GM23338 (cell line): ENCODE data around the gene RNF114. TPM values are rescaled to one million over a fixed set of nuclear protein-coding genes. Genes with fewer than 3 reads are reported as not detected.

Experiments used
- ATAC-seq: fragments of 200-7000 bp; cut with Tn5 transposase; 3 replicates; pipeline ENCODE4 v1.9.1; 2020
- DNase-seq: peaks from one replicate; pipeline ENCODE4 v3.0.0-alpha.2; 2015; ENCODE audit warnings: low spot score
- H2AFZ ChIP-seq: fragments of 200-600 bp; sonication (generic); 2 replicates; pipeline ENCODE4 v1.8.0; 2016; ENCODE audit warnings: antibody characterized with exemption, mild to moderate bottlenecking, moderate library complexity
- H3F3A ChIP-seq: fragments of 200-600 bp; sonication (generic); replicated peaks from 2 replicates; pipeline ENCODE4 v1.8.0; 2017; ENCODE audit warnings: antibody characterized with exemption, mixed run types, low read depth
- H3K27ac ChIP-seq: fragments of 200-600 bp; sonication (generic); 2 replicates; pipeline ENCODE4 v1.6.1; 2016; ENCODE audit warnings: low read depth
- H3K27me3 ChIP-seq: fragments of 200-600 bp; sonication (generic); 2 replicates; pipeline ENCODE4 v1.8.0; 2016; ENCODE audit warnings: mild to moderate bottlenecking, mixed run types, moderate library complexity; ENCODE audit not compliant: insufficient read depth
- H3K36me3 ChIP-seq: fragments of 200-600 bp; sonication (generic); 2 replicates; pipeline ENCODE4 v1.8.0; 2016; ENCODE audit warnings: mild to moderate bottlenecking; ENCODE audit not compliant: insufficient read depth
- H3K4me1 ChIP-seq: fragments of 200-600 bp; sonication (generic); 2 replicates; pipeline ENCODE4 v1.8.0; 2016; ENCODE audit warnings: mild to moderate bottlenecking, moderate library complexity; ENCODE audit not compliant: insufficient read depth
- H3K4me2 ChIP-seq: fragments of 200-600 bp; sonication (generic); 2 replicates; pipeline ENCODE4 v1.7.1; 2017; ENCODE audit warnings: mixed run types
- H3K4me3 ChIP-seq: fragments of 200-600 bp; sonication (generic); 2 replicates; pipeline ENCODE4 v1.6.1; 2016; ENCODE audit warnings: mixed run types
- H3K79me2 ChIP-seq: fragments of 200-600 bp; sonication (generic); replicated peaks from 2 replicates; pipeline ENCODE4 v1.8.0; 2017; ENCODE audit warnings: mild to moderate bottlenecking; ENCODE audit not compliant: insufficient read depth
- H3K9me2 ChIP-seq: fragments of 200-600 bp; sonication (generic); 2 replicates; pipeline ENCODE4 v1.8.0; 2017; ENCODE audit not compliant: insufficient read depth
- H4K20me1 ChIP-seq: fragments of 200-600 bp; sonication (generic); replicated peaks from 2 replicates; pipeline ENCODE4 v1.8.0; 2017; ENCODE audit warnings: mild to moderate bottlenecking; ENCODE audit not compliant: insufficient read depth
- H3K27ac Mint-ChIP-seq: 2 replicates; pipeline ENCODE4 v1.8.0; 2020; ENCODE audit warnings: inconsistent platforms, mild to moderate bottlenecking, moderate library complexity, mixed read lengths
- H3K27me3 Mint-ChIP-seq: 3 replicates; pipeline ENCODE4 v1.8.0; 2022; ENCODE audit warnings: low read depth, mild to moderate bottlenecking, moderate library complexity, mixed read lengths, inconsistent platforms; ENCODE audit not compliant: insufficient read depth, poor library complexity
- H3K36me3 Mint-ChIP-seq: 3 replicates; pipeline ENCODE4 v1.8.0; 2021; ENCODE audit warnings: low read depth, mild to moderate bottlenecking, inconsistent platforms, moderate library complexity, mixed read lengths
- H3K4me1 Mint-ChIP-seq: 3 replicates; pipeline ENCODE4 v1.8.0; 2020; ENCODE audit warnings: mild to moderate bottlenecking, inconsistent platforms, mixed read lengths
- H3K4me3 Mint-ChIP-seq: 3 replicates; pipeline ENCODE4 v1.8.0; 2021; ENCODE audit warnings: moderate library complexity, mild to moderate bottlenecking, inconsistent platforms, mixed read lengths
- H3K9me3 Mint-ChIP-seq: 3 replicates; pipeline ENCODE4 v1.8.0; 2020; ENCODE audit warnings: moderate library complexity, mild to moderate bottlenecking, inconsistent platforms, mixed read lengths
- CTCF ChIP-seq, 2 experiments: fragments of 200-600 bp in 1 of 2; sonication (generic) in 1 of 2; conservative IDR thresholded peaks; 2 replicates each; pipeline versions ENCODE4 v1.5.1 to v1.6.1; 2016 to 2017; ENCODE audit warnings: antibody characterized with exemption in 2 of 2, low read depth in 2 of 2, mild to moderate bottlenecking in 2 of 2, moderate library complexity in 1 of 2
- EZH2 ChIP-seq: fragments of 200-600 bp; sonication (generic); IDR thresholded peaks from one replicate; pipeline ENCODE4 v1.8.0; 2017; ENCODE audit warnings: antibody characterized with exemption, mild to moderate bottlenecking, low read depth; ENCODE audit not compliant: unreplicated experiment
- POLR2AphosphoS5 ChIP-seq: IDR thresholded peaks from 2 replicates; pipeline ENCODE4 v1.6.1; 2016; ENCODE audit warnings: antibody characterized with exemption, low read depth
- ZNF331 ChIP-seq: fragments of 250-450 bp; sonication (Bioruptor Pico); IDR thresholded peaks from 2 replicates; pipeline ENCODE4 v1.5.0; 2020; ENCODE audit warnings: low read depth, mild to moderate bottlenecking, moderate library complexity
- ZNF462 ChIP-seq: fragments of 250-450 bp; sonication (Bioruptor Pico); IDR thresholded peaks from 2 replicates; pipeline ENCODE4 v1.5.0; 2020; ENCODE audit warnings: mild to moderate bottlenecking, moderate library complexity
- polyA plus RNA-seq: library from polyadenylated mRNA; unstranded; fragments of >200 nt; fragmentation: Nextera tagmentation; extraction: Ambion mirVana; gene quantifications from 2 replicates; pipeline ENCODE4 v1.2.1, GENCODE V29; 2016
- total RNA-seq: library from RNA; depleted of rRNA; stranded (reverse); fragments of >200 nt; shearing (Covaris generic); gene quantifications from 2 replicates; pipeline ENCODE4 v1.2.3, GENCODE V29; 2014

Gene RNF114
- total and polyA plus RNA-seq, 2 experiments from 2014 or later: 155 to 279 TPM

- TF ChIP-seq CTCF (conservative IDR thresholded peaks at IDR 0.05; ENCODE audit: low read depth in 2 of 2) (no peak), POLR2AphosphoS5 (no peak), ZNF462 (CRISPR knock-in tag) (no peak), EZH2 (no peak), ZNF331 (CRISPR knock-in tag) (no peak)
- Mint-ChIP-seq H3K36me3 (peaks cover 21% of the 10 kb centered on the region), H3K27ac (no peak overlapping the region), H3K9me3 (no peaks in the 10 kb centered on the region), H3K27me3 (peaks cover 5% of the 10 kb centered on the region), H3K4me3 (no peak overlapping the region), H3K4me1 (no peaks in the 10 kb centered on the region)
- Histone ChIP-seq H3K36me3 (no peaks in the 10 kb centered on the region; the same call in 1 of the 2 replicates), H3K4me3 (no peak overlapping the region), H3K4me2 (no peak overlapping the region), H3K27ac (no peak overlapping the region), H3K4me1 (no peaks in the 10 kb centered on the region), H3K79me2 (peaks cover 15% of the 10 kb centered on the region), H4K20me1 (peaks cover 4% of the 10 kb centered on the region), H3K9me2 (no peaks in the 10 kb centered on the region), H3K27me3 (no peaks in the 10 kb centered on the region), H3F3A (no peaks in the 10 kb centered on the region), H2AFZ (no peak overlapping the region)
- DNase-seq: no peak
- no peak for ATAC-seq
Measured at GRCh38 chr20:49905415-49906091, 30.6 kb upstream of the RNF114 start.
